GM21717 (cell line): ENCODE data around the gene TLL2.

ENCODE experiments used
- ATAC-seq: cut with Tn5 transposase; IDR thresholded peaks from one replicate; pipeline ENCODE4 v1.9.1; 2021; ENCODE audit warnings: mild to moderate bottlenecking, moderate library complexity; ENCODE audit not compliant: unreplicated experiment

Gene TLL2

GRCh38 chr10:96401036-96401435 lies 112.7 kb downstream of the TLL2 start:
- no peak for ATAC-seq

- ATAC-seq, result no peak
Measured at GRCh38 chr10:96400465-96400864, 113.3 kb downstream of the TLL2 start.

GRCh38 chr10:96397902-96398301 lies 115.8 kb downstream of the TLL2 start:
- no peak for ATAC-seq

- ATAC-seq, result no peak
Measured at GRCh38 chr10:96395931-96396877, 117.5 kb downstream of the TLL2 start.

GRCh38 chr10:96390460-96390864 lies 123.3 kb downstream of the TLL2 start:
- no peak for ATAC-seq

DNA sequence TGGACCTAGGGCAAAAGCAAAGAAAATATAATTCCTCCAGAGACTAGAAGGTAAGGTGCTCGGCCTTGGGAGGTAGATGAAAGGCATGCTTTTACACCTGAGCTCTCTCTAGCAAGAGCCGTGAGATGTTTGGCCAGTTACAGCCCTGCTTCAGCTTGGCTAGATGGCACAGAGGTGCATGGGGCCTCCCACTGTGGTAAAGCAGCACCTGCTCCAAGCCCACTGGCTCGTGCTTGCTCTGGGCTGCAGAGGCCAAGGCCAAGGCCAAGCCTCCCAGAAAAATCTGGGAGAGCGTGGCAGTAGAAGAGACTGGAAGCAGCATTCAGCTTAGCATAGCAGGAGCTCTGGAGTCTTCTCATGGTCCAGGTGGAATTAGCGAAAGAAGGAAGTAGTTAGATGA lies 123.9 kb downstream of the TLL2 start:
- ATAC-seq, result no peak

- ATAC-seq, result no peak
Measured at GRCh38 chr10:96387601-96388000, 126.1 kb downstream of the TLL2 start.

GRCh38 chr10:96387161-96387560 lies 126.6 kb downstream of the TLL2 start:
- ATAC-seq, result no peak

GRCh38 chr10:96384506-96384905 lies 129.2 kb downstream of the TLL2 start:
- no peak for ATAC-seq

- ATAC-seq, result no peak
Measured at GRCh38 chr10:96380821-96381220, 132.9 kb downstream of the TLL2 start.

GRCh38 chr10:96379758-96380157 lies 134.0 kb downstream of the TLL2 start:
- no peak for ATAC-seq

DNA sequence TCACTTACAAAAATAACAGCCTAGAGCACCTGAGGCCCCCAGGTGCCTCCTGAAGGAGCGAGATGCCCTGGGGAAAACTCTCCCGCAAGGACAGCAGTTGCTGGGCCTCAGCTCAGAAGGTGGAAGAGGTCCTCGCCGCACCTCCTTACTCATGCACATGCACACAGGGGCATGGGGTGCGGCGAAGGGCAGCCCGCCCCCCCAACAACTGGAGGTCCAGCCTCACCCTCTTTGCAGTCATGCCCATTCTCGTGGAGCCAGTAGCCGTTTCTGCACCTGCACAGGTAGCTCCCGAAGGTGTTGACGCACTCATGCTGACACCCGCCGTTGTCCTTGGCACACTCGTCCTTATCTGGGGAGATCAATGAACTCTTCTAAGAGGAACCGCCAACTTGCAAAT lies 135.0 kb downstream of the TLL2 start:
- ATAC-seq, result no peak

GRCh38 chr10:96377816-96378294 lies 135.9 kb downstream of the TLL2 start:
- no peak for ATAC-seq

DNA sequence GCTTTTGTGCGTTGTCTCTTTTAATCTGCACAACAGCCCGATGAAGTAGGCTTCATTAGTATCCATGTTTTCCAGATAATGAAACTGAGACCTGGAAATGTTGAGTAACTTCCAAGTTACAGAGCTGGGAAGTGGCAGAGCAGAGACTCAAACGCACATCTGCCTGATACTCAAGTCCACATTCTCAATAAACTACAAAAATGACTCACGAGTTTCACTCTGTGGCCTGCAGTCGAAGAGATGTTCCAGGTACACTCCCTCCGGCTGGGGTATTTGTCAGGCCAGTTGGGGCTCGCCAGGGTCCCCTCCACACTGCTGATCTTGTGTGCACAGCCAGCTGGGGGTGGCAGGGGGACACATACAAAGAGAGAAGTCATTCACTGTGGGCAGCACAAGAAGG lies 137.2 kb downstream of the TLL2 start:
- ATAC-seq, result no peak

GRCh38 chr10:96374985-96375830 lies 138.5 kb downstream of the TLL2 start:
- ATAC-seq, result peak; percentile 70

DNA sequence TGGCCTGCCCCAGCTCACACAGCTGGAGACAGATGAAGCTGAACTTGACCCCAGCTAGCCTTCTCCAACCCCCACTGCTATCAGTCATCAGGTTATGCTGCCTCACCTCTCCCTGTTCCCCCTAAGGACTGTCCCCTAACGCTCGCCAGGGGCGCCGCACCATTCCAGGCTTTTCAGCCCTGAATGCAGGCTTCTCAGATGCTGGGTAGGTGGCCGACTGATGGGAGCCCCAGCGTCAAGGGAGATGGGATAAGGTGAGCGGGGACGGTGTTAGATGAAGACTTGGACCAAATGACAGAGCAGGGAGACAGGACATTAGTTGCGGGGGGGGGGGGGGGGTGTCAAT lies 139.1 kb downstream of the TLL2 start:
- ATAC-seq, result no peak

- ATAC-seq, result no peak
Measured at GRCh38 chr10:96374004-96374403, 139.7 kb downstream of the TLL2 start.

GRCh38 chr10:96371356-96371755 lies 142.4 kb downstream of the TLL2 start:
- no peak for ATAC-seq

DNA sequence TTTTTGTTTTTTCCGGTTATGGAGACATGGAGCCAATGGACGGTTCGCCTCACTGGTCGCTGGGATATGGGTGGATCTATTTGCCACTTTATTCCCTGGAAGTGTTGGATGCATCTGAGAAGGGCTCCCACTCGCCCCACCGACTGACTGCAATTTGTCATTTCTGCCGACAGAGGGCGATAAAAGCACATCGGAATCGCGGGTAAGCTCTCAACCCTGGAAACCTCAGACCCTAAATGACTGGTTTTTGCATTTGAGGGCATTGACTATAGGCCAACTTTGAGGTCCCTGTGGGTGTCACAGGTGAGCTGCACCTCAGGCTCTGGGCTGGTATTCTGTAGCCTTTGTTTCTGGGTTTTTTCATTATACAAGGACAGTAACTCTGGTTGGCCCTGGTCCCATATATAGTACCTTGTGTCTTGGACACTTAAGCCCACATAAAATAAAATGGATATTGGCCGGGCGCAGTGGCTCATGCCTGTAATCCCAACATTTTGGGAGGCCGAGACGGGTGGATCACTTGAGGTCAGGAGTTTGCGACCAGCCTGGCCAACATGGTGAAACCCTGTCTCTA lies 143.1 kb downstream of the TLL2 start:
- ATAC-seq, result no peak

DNA sequence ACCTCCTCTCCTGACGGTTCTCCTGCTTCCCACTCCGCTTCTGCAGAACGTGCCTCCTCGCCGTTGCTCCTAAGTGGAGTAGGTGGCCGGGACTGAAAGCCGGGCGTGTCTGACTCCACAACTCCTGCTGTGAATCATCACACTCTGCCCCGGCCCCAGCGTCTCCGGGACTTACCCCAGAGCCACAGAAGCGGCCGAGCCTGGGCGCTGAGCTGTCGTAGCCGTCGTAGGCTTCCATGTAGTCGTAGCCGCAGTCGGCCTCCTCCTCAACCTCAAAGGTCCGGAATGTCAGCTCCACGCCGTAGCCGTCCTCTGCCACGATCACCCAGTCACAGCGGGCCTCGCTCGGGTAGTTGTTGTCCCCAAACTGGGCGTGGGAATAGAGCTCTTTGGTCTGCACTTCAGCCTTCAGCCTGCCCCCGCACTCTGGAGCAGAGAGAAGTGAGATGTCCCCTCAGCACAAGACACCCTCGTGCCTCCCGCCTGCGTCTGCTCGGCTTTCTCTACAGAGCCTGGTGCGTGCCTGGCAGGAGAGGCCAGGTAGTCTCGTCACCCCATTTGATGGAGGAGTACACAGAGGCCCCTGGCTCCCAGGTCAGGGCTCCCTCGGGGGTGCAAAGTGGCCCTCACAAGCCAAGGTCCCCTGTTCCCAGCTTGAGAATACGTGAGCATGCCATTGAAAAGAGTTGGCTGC lies 143.7 kb downstream of the TLL2 start:
- ATAC-seq, result no peak

DNA sequence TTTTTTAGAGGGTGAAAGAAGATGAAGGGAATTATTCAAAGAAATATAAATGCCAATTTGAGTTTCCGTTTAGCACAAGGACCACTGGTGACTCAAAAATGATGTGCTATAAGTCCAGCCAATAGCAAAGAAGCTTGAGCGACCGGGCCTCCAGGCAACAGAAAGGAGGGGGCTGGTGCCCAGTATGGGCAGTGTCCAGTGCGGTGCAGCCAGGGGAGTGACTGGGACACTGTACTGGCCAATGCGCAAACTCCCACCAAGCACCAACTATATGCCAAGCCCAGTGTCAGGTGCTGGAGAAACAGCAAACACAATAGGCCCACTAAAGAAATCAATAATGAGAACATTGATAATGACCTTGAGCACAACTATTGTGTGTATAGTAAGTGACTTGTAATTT lies 144.8 kb downstream of the TLL2 start:
- no peak for ATAC-seq
